GM19099 (cell line): ENCODE data around the gene DTNBP1.

Experiments used
- POLR2A ChIP-seq: IDR thresholded peaks from 3 replicates; pipeline ENCODE4 v1.6.1; 2011; ENCODE audit warnings: low read depth; ENCODE audit not compliant: insufficient read length; ENCODE audit errors: extremely low read depth

The DTNBP1 gene

DNA sequence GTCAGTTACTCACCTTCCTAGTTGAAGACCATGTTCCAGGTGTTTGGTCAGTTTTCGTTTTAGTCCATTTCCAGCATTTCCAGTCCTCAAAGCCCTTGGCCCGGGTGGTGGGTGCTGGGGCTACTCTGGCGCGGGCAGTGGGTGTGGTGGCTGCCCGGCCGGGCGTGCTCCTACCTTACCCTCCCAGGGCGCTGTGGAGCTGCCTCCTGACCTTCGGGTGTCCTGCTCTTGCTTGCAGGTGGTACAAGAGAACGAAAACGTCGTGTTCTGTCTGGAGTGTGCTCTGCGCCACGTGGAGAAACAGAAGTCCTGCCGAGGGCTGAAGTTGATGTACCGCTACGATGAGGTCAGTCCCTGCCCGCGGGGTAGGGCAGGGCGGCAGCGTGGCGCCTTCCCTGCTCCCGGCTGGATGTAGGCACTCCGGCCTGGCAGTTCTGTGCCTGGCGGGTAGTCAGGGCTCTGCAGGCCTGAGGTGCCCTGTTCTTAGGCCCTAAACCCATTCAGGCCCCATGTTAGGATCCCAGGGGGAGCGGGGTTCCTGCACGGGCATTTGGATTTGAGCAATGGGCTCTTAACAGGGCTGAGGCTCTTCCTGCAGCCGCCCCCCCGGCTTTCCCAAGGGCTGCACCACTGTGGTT, 145.8 kb downstream of the DTNBP1 start:
- TF ChIP-seq POLR2A: no peak

DNA sequence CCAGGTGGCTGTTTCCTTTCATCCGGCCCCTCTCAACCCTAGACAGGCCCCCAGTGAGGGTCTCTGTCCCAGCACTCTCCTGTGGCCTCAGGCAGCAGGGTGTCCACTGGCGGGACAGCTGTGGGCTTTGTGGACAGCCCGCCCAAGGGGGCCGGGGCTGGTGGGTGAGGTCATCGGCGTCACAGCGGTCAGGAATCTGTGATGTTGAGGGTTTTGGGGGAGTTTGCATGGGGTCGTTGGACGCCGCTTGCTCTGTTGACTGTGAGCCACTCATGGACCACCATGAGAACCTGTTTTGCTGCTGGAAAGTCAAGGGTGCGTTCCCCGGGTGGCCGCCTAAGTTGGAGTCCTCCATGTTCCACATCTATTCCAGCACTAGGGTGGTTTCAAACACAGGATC, 146.4 kb downstream of the DTNBP1 start:
- no peak for TF ChIP-seq POLR2A

DNA sequence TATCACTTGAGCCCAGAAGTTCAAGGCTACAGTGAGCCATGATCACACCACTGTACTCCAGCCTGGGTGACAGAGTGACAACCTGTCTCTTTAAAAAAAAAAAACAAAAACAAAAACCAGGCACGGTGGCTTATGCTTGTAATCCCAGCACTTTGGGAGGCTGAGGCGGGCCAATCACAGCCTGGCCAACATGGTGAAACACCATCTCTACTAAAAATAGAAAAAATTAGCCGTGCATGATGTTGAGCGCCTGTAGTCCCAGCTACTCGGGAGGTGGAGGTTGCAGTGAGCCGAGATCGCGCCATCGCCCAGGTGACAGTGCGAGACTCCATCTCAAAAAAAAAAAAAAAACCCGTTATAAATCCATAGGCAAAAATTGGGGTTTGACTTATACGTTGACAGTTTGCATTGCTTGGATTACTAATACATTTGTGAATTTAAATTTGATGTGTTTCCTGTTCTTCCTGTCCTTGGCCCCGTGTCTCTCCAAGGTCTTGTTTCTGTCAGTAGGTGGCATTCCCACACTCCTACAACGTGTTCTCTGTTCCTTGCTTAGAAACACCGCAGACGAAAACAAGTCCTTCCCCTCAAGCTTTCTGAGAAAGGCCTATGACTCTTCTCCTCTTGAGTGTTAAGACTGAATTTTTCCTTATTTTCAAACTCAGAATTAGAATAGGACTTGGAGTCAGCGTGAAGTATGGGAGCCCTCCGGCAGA, 147.0 kb downstream of the DTNBP1 start:
- no peak for TF ChIP-seq POLR2A

DNA sequence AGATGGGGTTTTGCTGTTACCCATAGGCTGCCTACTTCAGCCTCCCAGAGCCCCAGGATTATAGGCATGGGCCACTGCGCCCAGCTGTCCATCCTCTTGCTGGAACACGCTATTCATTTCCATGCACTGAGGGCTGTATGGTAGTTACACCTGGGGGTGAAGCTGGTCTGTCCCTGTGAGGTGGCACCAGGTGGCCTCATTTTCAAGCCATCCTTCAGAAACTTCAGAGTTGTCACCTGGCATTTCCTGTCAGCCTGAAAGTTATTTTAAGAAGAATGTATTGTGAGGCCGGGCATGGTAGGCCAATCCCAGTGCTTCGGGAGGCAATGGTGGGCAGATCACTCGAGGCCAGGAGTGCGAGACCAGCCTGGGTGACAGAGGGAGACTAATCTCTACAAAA, 147.6 kb downstream of the DTNBP1 start:
- TF ChIP-seq POLR2A: no peak

DNA sequence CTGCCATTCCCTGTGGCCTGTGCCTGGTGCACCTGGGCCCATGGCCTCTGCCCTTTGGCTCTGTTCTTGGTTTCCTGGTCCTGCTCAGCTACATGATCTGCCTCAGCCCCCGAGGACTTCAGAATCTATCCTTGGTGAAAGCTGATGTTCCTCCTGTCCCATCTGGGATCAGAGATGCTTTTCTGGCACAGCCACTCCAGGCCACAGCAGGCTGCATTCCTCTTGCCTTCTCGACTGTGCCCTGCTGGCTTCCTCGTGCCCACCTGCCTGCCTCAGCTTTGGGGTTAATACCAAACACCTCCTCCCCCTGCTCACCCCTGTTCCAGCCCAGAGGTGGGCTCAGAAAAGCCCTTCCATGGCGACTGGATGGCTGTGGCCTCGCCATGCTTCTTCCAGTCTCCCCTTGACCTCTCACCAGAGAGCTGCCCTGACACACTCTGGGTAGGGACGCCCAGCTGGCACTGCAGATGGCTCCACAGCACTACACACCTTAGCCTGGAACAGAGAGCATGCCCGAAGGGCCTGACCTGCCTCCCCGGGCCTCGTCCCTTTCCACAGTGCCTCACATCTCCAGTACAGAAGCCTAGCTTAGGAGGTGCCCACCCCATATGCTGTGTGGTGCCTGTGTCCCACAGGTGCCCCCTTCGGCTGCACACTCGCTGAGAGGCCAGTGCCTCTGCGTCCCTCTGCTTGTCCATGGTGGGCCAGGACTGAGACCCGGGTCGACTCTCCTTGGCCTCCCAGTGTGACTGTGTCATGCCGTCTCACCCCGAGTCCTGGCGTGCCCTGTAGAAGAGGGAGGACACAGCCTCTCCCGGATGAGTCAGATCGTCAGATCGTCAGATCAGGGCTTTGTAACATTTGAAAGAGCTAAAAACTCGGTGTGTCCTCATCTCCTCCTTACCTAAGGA, 148.8 kb downstream of the DTNBP1 start:
- TF ChIP-seq POLR2A: no peak

DNA sequence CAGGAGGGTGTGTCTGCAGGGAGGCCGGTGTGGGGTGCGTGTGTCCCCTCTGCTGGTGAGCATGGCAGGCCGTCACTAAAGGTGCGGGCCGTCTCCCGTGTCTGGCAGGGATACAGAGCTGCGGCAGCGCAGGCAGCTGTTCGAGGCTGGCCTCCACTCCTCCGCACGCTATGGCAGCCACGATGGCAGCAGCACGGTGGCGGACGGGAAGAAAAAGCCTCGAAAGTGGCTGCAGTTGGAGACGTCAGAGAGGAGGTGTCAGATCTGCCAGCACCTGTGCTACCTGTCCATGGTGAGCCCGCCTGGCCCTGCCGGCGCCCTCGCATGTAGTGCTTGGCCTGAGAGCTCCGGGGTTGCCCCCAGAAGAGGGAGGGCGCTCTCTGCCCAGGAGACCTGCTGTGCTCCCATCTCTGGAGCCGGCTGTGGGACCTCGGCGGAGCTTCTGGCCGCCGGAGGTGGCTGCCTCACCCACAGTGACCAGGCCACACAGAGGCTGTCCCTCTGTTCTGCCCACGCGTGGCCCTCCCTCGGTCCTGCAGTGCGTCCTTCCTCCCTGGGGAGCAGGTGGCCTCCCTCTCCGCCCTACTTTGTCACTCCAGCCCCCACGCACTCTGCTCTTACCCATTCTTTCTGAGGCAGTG, 149.6 kb downstream of the DTNBP1 start:
- no peak for TF ChIP-seq POLR2A

DNA sequence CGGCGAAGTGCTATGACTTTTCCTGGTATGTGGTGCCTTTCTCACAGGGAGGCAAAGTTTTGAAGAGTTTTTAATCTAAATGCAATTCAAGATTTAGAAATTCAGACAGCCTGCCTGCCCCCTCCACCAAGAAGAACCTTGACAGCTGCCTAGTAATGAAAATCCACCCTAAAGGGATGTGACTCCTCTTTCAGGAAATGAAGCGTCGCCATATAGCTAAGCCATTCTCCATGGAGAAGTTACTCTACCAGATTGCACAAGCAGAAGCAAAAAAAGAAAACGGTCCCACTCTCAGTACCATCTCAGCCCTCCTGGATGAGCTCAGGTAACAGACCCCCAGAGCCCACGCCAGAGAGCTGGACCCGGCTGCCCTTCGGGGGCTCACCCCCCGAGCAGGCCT, 150.1 kb downstream of the DTNBP1 start:
- no peak for TF ChIP-seq POLR2A

DNA sequence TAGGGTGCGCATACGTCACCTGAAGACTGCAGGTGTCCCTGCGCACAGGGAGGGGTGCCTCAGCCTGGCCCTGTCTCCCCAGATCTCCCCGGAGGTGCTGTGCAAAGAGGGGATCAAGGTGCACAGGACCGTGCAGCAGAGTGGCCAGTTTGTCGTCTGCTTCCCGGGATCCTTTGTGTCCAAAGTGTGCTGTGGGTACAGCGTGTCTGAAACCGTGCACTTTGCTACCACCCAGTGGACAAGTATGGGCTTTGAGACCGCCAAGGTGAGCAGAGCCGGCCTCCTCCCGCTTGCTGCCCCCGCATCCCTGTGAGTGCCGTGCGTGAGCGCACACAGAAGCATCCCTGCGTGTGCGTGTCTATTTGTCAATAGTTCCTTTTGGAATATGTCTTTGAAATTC, 150.7 kb downstream of the DTNBP1 start:
- TF ChIP-seq POLR2A: no peak

DNA sequence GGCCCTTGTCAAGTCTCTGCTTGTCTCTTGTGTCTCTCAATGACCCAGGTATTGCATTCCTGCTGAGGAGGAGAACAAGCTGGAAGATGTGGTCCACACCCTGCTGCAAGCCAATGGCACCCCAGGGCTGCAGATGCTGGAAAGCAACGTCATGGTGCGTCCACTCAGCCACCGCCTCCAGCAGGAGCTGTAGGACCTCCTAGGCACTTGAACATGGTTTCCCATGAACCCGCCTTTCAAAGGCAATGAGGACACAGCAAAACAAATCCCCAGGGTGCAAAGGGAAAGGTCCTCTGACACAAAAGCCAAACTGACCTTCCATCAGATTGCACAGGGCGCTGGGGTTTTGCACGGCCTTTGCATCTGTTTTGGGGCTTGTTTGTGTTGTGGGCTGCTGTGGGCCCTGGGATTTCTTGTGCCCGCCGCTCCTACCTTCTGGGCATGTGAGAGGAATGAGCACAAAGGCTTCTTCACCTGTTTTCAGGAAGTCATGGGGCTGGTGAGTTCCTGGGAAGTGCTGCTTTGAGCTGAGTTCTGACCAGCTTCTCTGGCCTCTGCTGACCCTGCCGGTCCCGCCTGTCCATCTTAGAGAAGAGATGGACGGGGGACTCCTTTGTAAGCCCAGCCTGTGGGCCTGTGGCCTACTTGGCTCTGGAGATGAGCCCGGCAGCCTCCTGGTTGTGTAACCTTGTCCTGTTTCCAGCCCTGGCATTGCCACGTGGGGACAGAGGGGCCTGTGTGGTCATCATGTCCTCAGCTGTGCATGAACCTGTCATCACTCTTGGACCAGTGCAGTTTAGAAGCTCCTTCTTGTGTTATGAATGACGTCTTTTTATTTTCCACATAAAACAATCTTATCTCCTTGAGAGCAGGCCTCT, 151.3 kb downstream of the DTNBP1 start:
- no peak for TF ChIP-seq POLR2A

DNA sequence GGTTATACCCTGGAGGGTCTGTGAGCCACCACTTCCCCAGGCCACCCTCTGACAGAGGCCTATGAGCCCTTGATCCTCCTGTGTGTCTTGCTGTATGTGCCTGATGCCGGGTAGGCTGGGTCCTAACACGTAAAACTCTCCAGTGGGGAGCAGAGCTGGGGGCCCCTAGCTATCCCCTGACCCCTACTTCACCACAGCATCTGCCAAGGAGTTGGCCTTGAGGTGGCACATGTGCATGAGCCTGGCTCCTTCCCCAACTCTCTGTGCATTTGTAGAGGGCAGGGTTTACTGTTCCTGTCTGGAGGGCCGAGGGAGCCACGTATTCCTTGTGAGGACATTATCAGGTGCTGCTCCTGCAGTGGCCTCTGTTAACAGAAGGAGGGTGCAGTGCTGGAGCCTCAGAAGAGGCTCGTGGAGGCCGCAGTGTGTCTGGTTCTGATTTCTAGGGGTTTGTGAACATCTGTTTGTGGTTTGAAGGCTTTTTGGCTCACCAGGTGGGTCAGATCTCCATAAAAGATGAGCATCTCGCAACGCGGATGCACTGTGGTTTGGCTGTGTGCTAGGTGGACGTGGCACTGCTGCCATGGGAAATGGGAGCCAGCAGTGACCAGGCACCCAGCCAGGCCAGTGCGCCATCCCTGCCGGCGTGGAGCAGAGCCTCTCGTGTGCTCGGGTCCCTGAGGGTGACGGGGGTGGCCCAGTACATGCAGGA, 152.1 kb downstream of the DTNBP1 start:
- TF ChIP-seq POLR2A: no peak

DNA sequence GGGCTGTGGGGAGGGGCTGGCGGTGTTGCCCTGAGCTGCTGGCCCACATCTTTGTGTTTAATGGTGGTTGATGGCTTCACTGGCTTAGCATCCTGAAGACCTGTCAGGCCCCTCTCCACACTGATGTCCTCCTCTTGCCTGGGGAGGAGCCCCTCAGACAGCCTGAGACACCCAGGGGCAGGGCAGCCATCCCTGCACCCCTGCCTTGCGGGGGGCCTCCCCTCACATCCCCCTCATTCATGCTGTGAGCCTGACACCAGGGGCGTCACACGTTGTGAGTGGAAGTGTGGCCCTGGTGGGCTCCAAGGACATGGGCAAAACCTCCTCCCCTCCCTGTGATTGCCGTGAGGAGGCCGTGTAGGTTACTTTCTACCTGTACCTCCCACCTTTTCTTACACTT, 152.7 kb downstream of the DTNBP1 start:
- no peak for TF ChIP-seq POLR2A

DNA sequence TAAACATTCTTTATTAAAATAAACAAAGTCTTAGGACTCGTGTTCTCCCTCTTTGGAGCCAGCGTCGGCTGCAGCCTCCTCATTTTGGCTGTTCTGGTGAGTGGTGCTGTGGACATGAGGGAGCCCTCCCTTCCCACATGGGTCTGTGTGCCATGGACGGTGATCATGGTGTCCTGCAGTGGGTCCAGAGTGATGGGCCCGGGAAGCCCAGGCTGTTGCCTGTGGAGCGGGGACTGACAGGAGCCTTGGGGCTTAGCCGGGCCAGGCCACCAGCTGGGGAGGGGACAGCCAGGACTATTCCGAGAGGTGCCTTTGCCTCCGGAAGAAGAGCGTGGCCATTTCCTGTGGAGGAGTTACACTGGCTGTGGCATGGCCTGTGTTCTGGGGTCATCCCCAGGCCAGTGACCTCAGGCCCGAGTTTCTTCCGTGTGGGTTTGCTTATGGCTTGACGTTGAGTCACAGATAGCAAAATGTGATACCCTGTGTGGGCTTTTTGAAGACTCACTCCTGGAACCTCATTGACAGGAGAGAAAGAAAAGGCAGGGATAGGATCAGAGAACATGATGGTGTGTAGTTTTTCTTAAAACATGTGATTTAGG, 153.4 kb downstream of the DTNBP1 start:
- no peak for TF ChIP-seq POLR2A

DNA sequence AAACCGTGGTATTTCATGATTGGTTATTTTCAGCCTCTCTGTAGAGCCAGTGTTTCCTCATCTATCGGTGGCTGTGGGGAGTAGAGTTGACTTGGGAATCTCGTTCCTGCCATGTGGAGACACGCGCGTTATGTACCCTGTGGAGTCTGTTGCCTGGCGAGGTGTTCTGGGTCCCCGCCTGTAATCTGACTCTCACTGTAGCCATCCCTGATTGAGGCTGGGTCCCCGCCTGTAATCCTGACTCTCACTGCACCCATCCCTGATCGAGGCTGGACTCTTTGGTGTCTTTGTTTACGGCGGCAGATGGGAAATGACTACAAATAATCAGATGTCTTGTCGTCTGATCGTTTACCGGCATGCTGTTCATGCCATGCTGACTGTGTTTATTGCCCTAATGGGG, 153.9 kb downstream of the DTNBP1 start:
- no peak for TF ChIP-seq POLR2A
